ENCODE data around the gene RTKN. TPM values are rescaled to one million over a fixed set of nuclear protein-coding genes. Genes with fewer than 3 reads are reported as not detected.

RTKN gene
- total and polyA plus RNA-seq, 9 of the 15 experiments (the other 6 are each of a cell fraction or from before 2014, with no cell fraction given) = 0.14 to 6.9 (median 3.6) TPM

DNA sequence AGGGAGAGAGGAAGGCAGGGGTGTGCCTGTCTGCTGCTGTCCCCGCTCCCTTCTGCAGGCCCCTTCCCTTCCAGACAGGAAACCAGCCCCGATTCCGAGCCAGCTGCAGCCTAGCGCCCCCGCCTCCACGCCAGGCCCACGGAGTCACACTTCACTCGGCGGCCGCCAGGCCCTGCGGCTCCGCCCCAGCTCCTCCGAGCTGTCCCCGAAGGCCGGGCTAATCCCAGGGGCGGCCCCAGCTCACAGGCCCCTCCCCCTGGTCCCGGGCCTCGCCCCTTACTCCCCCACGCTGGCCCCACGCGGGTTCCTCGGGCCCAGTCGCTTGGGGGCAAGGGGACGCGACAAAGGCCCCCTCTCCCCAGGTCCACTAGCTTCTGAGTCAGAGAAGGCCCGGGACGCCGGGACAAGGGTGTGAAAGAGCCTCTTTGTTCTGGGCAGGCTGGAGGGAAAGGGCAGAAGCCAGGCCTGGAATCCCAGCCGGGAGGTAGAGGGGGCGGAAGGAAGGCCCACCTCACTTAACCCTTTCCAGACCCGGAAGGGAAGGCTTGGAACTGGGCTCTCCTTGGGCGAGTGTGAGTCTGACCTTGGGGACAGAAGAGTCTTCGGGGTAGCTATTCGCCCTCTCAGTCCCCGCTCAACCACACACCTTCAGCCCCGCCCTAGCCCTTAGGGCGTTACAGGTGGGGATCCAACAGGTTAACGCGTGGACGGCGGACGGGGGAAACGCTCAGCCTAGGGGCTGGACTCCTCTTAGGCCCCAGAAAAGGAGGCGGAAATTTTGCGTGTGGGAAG, 1.2 kb downstream of the RTKN start (continued):
- TF ChIP-seq STAT5A (IDR thresholded peaks at IDR 0.05; ENCODE audit: borderline replicate concordance, low read length) (no peak), RFX7 (CRISPR knock-in tag; IDR thresholded peaks at IDR 0.05) (no peak), POLR2B (IDR thresholded peaks at IDR 0.05; ENCODE audit: low read depth, partially characterized antibody) (peak; percentile 59), SMARCA4 (IDR thresholded peaks at IDR 0.05) (no peak; the same call in 1 of the 2 replicates), DIDO1 (tag; IDR thresholded peaks at IDR 0.05; ENCODE audit: low read depth) (no peak), PHB2 (IDR thresholded peaks at IDR 0.05; ENCODE audit: low read depth) (no peak), CBX5 (IDR thresholded peaks at IDR 0.05; ENCODE audit: borderline replicate concordance, low read depth) (no peak), DDX20 (tag; IDR thresholded peaks at IDR 0.05; ENCODE audit: low read depth) (no peak), ZNF785 (CRISPR knock-in tag; IDR thresholded peaks at IDR 0.05) (no peak), CBX3 (IDR thresholded peaks at IDR 0.05; ENCODE audit: borderline replicate concordance in 1 of 2, low read length in 2 of 2) (no peak), NR4A1 (CRISPR knock-in tag; IDR thresholded peaks at IDR 0.05) (no peak), NR4A1 (tag; IDR thresholded peaks at IDR 0.05) (no peak)
- TF ChIP-seq, protein P1, sequence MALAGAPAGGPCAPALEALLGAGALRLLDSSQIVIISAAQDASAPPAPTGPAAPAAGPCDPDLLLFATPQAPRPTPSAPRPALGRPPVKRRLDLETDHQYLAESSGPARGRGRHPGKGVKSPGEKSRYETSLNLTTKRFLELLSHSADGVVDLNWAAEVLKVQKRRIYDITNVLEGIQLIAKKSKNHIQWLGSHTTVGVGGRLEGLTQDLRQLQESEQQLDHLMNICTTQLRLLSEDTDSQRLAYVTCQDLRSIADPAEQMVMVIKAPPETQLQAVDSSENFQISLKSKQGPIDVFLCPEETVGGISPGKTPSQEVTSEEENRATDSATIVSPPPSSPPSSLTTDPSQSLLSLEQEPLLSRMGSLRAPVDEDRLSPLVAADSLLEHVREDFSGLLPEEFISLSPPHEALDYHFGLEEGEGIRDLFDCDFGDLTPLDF (CRISPR knock-in tag; IDR thresholded peaks at IDR 0.05) = no peak
- TF ChIP-seq, protein P2, sequence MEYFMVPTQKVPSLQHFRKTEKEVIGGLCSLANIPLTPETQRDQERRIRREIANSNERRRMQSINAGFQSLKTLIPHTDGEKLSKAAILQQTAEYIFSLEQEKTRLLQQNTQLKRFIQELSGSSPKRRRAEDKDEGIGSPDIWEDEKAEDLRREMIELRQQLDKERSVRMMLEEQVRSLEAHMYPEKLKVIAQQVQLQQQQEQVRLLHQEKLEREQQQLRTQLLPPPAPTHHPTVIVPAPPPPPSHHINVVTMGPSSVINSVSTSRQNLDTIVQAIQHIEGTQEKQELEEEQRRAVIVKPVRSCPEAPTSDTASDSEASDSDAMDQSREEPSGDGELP (CRISPR knock-in tag; IDR thresholded peaks at IDR 0.05; ENCODE audit: borderline replicate concordance) = peak; percentile 92
- TF ChIP-seq, protein P3, sequence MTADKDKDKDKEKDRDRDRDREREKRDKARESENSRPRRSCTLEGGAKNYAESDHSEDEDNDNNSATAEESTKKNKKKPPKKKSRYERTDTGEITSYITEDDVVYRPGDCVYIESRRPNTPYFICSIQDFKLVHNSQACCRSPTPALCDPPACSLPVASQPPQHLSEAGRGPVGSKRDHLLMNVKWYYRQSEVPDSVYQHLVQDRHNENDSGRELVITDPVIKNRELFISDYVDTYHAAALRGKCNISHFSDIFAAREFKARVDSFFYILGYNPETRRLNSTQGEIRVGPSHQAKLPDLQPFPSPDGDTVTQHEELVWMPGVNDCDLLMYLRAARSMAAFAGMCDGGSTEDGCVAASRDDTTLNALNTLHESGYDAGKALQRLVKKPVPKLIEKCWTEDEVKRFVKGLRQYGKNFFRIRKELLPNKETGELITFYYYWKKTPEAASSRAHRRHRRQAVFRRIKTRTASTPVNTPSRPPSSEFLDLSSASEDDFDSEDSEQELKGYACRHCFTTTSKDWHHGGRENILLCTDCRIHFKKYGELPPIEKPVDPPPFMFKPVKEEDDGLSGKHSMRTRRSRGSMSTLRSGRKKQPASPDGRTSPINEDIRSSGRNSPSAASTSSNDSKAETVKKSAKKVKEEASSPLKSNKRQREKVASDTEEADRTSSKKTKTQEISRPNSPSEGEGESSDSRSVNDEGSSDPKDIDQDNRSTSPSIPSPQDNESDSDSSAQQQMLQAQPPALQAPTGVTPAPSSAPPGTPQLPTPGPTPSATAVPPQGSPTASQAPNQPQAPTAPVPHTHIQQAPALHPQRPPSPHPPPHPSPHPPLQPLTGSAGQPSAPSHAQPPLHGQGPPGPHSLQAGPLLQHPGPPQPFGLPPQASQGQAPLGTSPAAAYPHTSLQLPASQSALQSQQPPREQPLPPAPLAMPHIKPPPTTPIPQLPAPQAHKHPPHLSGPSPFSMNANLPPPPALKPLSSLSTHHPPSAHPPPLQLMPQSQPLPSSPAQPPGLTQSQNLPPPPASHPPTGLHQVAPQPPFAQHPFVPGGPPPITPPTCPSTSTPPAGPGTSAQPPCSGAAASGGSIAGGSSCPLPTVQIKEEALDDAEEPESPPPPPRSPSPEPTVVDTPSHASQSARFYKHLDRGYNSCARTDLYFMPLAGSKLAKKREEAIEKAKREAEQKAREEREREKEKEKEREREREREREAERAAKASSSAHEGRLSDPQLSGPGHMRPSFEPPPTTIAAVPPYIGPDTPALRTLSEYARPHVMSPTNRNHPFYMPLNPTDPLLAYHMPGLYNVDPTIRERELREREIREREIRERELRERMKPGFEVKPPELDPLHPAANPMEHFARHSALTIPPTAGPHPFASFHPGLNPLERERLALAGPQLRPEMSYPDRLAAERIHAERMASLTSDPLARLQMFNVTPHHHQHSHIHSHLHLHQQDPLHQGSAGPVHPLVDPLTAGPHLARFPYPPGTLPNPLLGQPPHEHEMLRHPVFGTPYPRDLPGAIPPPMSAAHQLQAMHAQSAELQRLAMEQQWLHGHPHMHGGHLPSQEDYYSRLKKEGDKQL (CRISPR knock-in tag; IDR thresholded peaks at IDR 0.05; ENCODE audit: borderline replicate concordance) = no peak
- TF ChIP-seq, protein P4, sequence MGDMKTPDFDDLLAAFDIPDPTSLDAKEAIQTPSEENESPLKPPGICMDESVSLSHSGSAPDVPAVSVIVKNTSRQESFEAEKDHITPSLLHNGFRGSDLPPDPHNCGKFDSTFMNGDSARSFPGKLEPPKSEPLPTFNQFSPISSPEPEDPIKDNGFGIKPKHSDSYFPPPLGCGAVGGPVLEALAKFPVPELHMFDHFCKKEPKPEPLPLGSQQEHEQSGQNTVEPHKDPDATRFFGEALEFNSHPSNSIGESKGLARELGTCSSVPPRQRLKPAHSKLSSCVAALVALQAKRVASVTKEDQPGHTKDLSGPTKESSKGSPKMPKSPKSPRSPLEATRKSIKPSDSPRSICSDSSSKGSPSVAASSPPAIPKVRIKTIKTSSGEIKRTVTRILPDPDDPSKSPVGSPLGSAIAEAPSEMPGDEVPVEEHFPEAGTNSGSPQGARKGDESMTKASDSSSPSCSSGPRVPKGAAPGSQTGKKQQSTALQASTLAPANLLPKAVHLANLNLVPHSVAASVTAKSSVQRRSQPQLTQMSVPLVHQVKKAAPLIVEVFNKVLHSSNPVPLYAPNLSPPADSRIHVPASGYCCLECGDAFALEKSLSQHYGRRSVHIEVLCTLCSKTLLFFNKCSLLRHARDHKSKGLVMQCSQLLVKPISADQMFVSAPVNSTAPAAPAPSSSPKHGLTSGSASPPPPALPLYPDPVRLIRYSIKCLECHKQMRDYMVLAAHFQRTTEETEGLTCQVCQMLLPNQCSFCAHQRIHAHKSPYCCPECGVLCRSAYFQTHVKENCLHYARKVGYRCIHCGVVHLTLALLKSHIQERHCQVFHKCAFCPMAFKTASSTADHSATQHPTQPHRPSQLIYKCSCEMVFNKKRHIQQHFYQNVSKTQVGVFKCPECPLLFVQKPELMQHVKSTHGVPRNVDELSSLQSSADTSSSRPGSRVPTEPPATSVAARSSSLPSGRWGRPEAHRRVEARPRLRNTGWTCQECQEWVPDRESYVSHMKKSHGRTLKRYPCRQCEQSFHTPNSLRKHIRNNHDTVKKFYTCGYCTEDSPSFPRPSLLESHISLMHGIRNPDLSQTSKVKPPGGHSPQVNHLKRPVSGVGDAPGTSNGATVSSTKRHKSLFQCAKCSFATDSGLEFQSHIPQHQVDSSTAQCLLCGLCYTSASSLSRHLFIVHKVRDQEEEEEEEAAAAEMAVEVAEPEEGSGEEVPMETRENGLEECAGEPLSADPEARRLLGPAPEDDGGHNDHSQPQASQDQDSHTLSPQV (IDR thresholded peaks at IDR 0.05) = 0 out of 2 replicates have a peak, but pooled peaks have one; percentile 68

Data from K562 (cell line).